ENCODE results near the gene ADRA2C. TPM values are rescaled to one million over a fixed set of nuclear protein-coding genes. Genes with fewer than 3 reads are reported as not detected.

The ADRA2C gene
- total and polyA plus RNA-seq, 9 of the 15 experiments (the other 6 are each of a cell fraction or from before 2014, with no cell fraction given) = 0.06 to 0.58 (median 0.14) TPM; not detected in 2

- 0% methylated on average over 8 of the region's 8 CpGs for WGBS (ENCODE audit: insufficient coverage, low coverage, missing lambda C conversion rate)
- Histone ChIP-seq H4K20me1 (replicated peaks; ENCODE audit: control insufficient read depth, insufficient read depth, low read length) (no peaks in the 10 kb centered on the region), H3K79me2 (ENCODE audit: control insufficient read depth, insufficient read depth, low read length) (no peaks in the 10 kb centered on the region), H3K27me3 (ENCODE audit: control insufficient read depth in 2 of 2, insufficient read depth in 2 of 2, low read length in 2 of 2) (peaks cover 0 to 35% of the 10 kb centered on the region in 2 experiments; a peak in 3 of 5 replicates), H3K9me3 (replicated peaks; ENCODE audit: control insufficient read depth, insufficient read depth, low read depth, low read length) (peaks cover 2% of the 10 kb centered on the region; the same call in 1 of the 2 replicates), H3K9me1 (ENCODE audit: control insufficient read depth, insufficient read depth, low read length) (no peaks in the 10 kb centered on the region), H3K4me3 (no peak overlapping the region), H3K4me2 (ENCODE audit: insufficient read depth, low read length) (no peak overlapping the region), H3K4me1 (replicated peaks in 1 of 2; ENCODE audit: control insufficient read depth in 2 of 2, insufficient read depth in 2 of 2, low read length in 2 of 2) (no peaks in the 10 kb centered on the region), H3K36me3 (ENCODE audit: control insufficient read depth, insufficient read depth, low read length) (no peaks in the 10 kb centered on the region), H2AFZ (ENCODE audit: low read depth, low read length) (no peak overlapping the region), H3K9ac (ENCODE audit: insufficient read depth in 1 of 2, low read depth in 2 of 2, low read length in 2 of 2) (no peak overlapping the region), H3K27ac (ENCODE audit: extremely low read depth, low read depth, low read length) (no peak overlapping the region)
- DNase-seq (ENCODE audit: extremely low read depth in 1 of 4, low spot score in 3 of 4) (no peak), ATAC-seq (no peak), FAIRE-seq (no peak)
- in situ Hi-C loops (cut with MboI) (no loop called here), intact Hi-C loops (cut with micrococcal nuclease) (no loop called here)
- CTCF ChIA-PET (ENCODE audit: low intra/inter-chr PET ratio) = no interaction called here
- POLR2A ChIA-PET = no interaction called here
- BruUV-seq (replicated peaks) = no TSS peak
- TF ChIP-seq MTF1 (CRISPR knock-in tag; IDR thresholded peaks at IDR 0.05; ENCODE audit: borderline replicate concordance) (no peak), HNRNPLL (IDR thresholded peaks at IDR 0.05; ENCODE audit: low read depth, low read length, poor library complexity, severe bottlenecking) (no peak), ZHX1 (conservative IDR thresholded peaks at IDR 0.05; ENCODE audit: low read length) (no peak), ZNF75A (CRISPR knock-in tag; IDR thresholded peaks at IDR 0.05) (no peak), ADNP (tag; IDR thresholded peaks at IDR 0.05) (no peak), ASH1L (IDR thresholded peaks at IDR 0.05; ENCODE audit: borderline replicate concordance, low read depth, partially characterized antibody) (no peak), FOXJ3 (CRISPR knock-in tag; IDR thresholded peaks at IDR 0.05) (no peak), SRSF3 (IDR thresholded peaks at IDR 0.05; ENCODE audit: insufficient read depth, low read length) (no peak), FOXP4 (CRISPR knock-in tag; IDR thresholded peaks at IDR 0.05; ENCODE audit: borderline replicate concordance) (no peak), TSC22D4 (tag; IDR thresholded peaks at IDR 0.05) (no peak), THRAP3 (IDR thresholded peaks at IDR 0.05; ENCODE audit: borderline replicate concordance) (no peak), SAFB2 (IDR thresholded peaks at IDR 0.05; ENCODE audit: borderline replicate concordance, low read depth, low read length, severe bottlenecking) (no peak), NEUROD1 (IDR thresholded peaks at IDR 0.05; ENCODE audit: borderline replicate concordance, low read depth, low read length, partially characterized antibody) (no peak), ZNF121 (CRISPR knock-in tag; conservative IDR thresholded peaks at IDR 0.05) (no peak), ZNF212 (CRISPR knock-in tag; IDR thresholded peaks at IDR 0.05) (no peak), ARID2 (IDR thresholded peaks at IDR 0.05) (no peak), NR2F6 (CRISPR knock-in tag; IDR thresholded peaks at IDR 0.05) (no peak)
These were observed 50.2 kb downstream of the ADRA2C start for GRCh38 chr4:3816256-3816825.

Data from K562 (cell line).